OCI-LY7 (cell line): ENCODE data around the gene CCR3. TPM values are rescaled to one million over a fixed set of nuclear protein-coding genes. Genes with fewer than 3 reads are reported as not detected.

Experiments used
- BruUV-seq: library from RNA; stranded (reverse); fragments of 400-500 nt; replicated peaks from 2 replicates; lab custom pipeline; 2021; lab: Mats Ljungman, UMichigan
- CTCF ChIA-PET: fragments of 300-600 bp; sonication (Branson Sonifier 250); formaldehyde crosslinking; loops from one replicate; lab custom pipeline; 2022; ENCODE audit warnings: antibody characterized with exemption; ENCODE audit not compliant: unreplicated experiment; lab: Charles Lee
- POLR2A ChIA-PET: fragments of 300-600 bp; sonication (Branson Sonifier 250); formaldehyde crosslinking; loops from one replicate; lab custom pipeline; 2022; ENCODE audit warnings: antibody characterized with exemption; lab: Charles Lee
- DNase-seq: peaks from one replicate; pipeline ENCODE4 v3.0.0-alpha.2; 2015; ENCODE audit warnings: low spot score
- H2AFZ ChIP-seq: fragments of 200-600 bp; sonication (generic), shearing (Covaris generic); 2 replicates; pipeline ENCODE4 v1.6.1; 2014; ENCODE audit warnings: mild to moderate bottlenecking, antibody characterized with exemption, low read length, moderate library complexity
- H3K27ac ChIP-seq: fragments of 200-600 bp; sonication (generic); 2 replicates; pipeline ENCODE4 v1.5.1; 2014; ENCODE audit warnings: mixed run types, low read depth, mild to moderate bottlenecking, moderate library complexity, low read length, inconsistent platforms; ENCODE audit not compliant: poor library complexity, severe bottlenecking
- H3K36me3 ChIP-seq: fragments of 200-600 bp; sonication (generic); 2 replicates; pipeline ENCODE4 v1.6.1; 2014; ENCODE audit warnings: mild to moderate bottlenecking, antibody characterized with exemption, low read length, moderate library complexity, mixed read lengths; ENCODE audit not compliant: insufficient read depth
- H3K4me1 ChIP-seq: fragments of 200-600 bp; sonication (generic); 2 replicates; pipeline ENCODE4 v1.5.1; 2014; ENCODE audit warnings: mild to moderate bottlenecking, low read length; ENCODE audit not compliant: insufficient read depth, poor library complexity, severe bottlenecking
- H3K4me2 ChIP-seq: fragments of 200-600 bp; sonication (generic); 2 replicates; pipeline ENCODE4 v1.6.1; 2014; ENCODE audit warnings: mild to moderate bottlenecking, low read length
- H3K4me3 ChIP-seq: fragments of 200-600 bp; sonication (generic); 2 replicates; pipeline ENCODE4 v1.5.1; 2014; ENCODE audit warnings: mild to moderate bottlenecking, low read depth, low read length; ENCODE audit not compliant: poor library complexity, severe bottlenecking
- H3K79me2 ChIP-seq: fragments of 200-600 bp; sonication (generic); 2 replicates; pipeline ENCODE4 v1.6.1; 2016; ENCODE audit warnings: low read depth, mild to moderate bottlenecking, low read length, moderate library complexity, mixed read lengths; ENCODE audit not compliant: insufficient read depth
- H3K9me2 ChIP-seq: fragments of 200-600 bp; sonication (generic); 2 replicates; pipeline ENCODE4 v1.6.1; 2016; ENCODE audit warnings: mild to moderate bottlenecking, low read length, mixed read lengths; ENCODE audit not compliant: insufficient read depth
- H3K9me3 ChIP-seq: fragments of 200-600 bp; sonication (generic); 2 replicates; pipeline ENCODE4 v1.6.1; 2014; ENCODE audit warnings: mild to moderate bottlenecking, mixed run types, low read length, mixed read lengths
- H4K20me1 ChIP-seq: fragments of 200-600 bp; sonication (generic); 2 replicates; pipeline ENCODE4 v1.6.1; 2014; ENCODE audit warnings: mild to moderate bottlenecking, antibody characterized with exemption, low read length, moderate library complexity, mixed read lengths; ENCODE audit not compliant: insufficient read depth
- EZH2phosphoT487 ChIP-seq: fragments of 200-600 bp; sonication (generic); IDR thresholded peaks from 2 replicates; pipeline ENCODE4 v1.6.1; 2018; ENCODE audit warnings: low read depth, borderline replicate concordance, mild to moderate bottlenecking, mixed run types, antibody characterized with exemption, low read length, moderate library complexity, mixed read lengths
- intact Hi-C: fragments of 100-400 bp; cut with micrococcal nuclease; formaldehyde crosslinking; loops from one replicate; pipeline ENCODE4 v1.10.0; 2022; ENCODE audit not compliant: unreplicated experiment
- total RNA-seq, 2 experiments: library from RNA; depleted of rRNA in 1 of 2; stranded (reverse); fragments of >200 nt in 1 of 2; shearing (Covaris generic) in 1 of 2; gene quantifications; 2 replicates each; pipeline ENCODE4 v1.2.3, GENCODE V29; 2014 to 2022
- TF ChIP-seq, protein P1 (sequence below): fragments of 200-600 bp; sonication (generic); conservative IDR thresholded peaks from 2 replicates; pipeline ENCODE4 v1.5.1; 2014; ENCODE audit warnings: mild to moderate bottlenecking, antibody characterized with exemption, low read length, moderate library complexity, mixed read lengths

The CCR3 gene
- total RNA-seq, 2 experiments from 2014 or later: not detected

DNA sequence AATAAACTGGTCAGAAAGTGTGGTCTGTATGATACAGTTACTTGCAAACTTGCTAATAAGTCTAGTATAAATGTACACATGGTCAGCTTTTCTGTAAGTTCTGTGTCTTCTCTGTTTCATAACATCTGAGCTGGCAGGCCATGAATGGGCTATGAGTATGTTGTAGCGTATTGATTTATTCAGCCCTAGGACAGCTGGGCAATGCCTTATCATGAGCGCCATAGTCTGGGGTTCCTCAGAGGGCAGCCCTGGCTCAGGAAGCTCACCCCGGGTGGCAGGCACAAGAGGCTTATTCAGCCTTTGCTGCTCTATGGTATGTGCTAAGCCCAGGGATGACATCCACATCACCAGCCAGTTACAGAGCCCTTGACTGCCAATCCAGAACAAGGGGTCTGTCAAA, 61.0 kb downstream of the CCR3 start:
- TF ChIP-seq, protein P1, sequence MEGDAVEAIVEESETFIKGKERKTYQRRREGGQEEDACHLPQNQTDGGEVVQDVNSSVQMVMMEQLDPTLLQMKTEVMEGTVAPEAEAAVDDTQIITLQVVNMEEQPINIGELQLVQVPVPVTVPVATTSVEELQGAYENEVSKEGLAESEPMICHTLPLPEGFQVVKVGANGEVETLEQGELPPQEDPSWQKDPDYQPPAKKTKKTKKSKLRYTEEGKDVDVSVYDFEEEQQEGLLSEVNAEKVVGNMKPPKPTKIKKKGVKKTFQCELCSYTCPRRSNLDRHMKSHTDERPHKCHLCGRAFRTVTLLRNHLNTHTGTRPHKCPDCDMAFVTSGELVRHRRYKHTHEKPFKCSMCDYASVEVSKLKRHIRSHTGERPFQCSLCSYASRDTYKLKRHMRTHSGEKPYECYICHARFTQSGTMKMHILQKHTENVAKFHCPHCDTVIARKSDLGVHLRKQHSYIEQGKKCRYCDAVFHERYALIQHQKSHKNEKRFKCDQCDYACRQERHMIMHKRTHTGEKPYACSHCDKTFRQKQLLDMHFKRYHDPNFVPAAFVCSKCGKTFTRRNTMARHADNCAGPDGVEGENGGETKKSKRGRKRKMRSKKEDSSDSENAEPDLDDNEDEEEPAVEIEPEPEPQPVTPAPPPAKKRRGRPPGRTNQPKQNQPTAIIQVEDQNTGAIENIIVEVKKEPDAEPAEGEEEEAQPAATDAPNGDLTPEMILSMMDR: no peak
- TF ChIP-seq EZH2phosphoT487: no peak
- intact Hi-C loops: no loop called here
- Histone ChIP-seq H3K79me2 (no peaks in the 10 kb centered on the region), H3K27ac (no peak overlapping the region), H3K4me2 (no peak overlapping the region), H3K4me1 (no peaks in the 10 kb centered on the region), H4K20me1 (no peaks in the 10 kb centered on the region), H3K9me3 (no peaks in the 10 kb centered on the region), H2AFZ (no peak overlapping the region), H3K9me2 (no peaks in the 10 kb centered on the region), H3K36me3 (no peaks in the 10 kb centered on the region), H3K4me3 (no peak overlapping the region)
- no TSS peak for BruUV-seq
- ChIA-PET POLR2A (no interaction called here), CTCF (no interaction called here)
- DNase-seq: no peak

DNA sequence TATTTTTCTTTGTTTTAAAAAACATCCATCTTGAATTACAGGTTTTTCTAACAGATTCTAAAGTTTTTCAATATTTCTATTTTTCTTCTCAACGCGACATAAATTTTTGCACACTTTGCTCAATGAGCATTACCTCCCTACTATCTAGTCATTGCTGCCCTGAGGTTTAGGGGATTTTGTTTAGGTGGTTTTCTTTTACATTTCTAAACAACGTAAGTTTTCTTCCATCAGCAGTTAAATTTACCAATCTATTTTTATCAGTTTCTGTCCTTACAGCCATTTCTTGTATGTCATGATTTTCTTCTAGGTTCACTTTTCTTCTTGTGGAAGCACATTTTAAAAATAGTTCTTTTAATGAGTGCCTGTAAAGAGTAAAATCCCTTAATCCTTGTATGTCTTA, 62.5 kb downstream of the CCR3 start:
- Histone ChIP-seq H3K4me1 (no peaks in the 10 kb centered on the region), H3K79me2 (no peaks in the 10 kb centered on the region), H3K9me2 (no peaks in the 10 kb centered on the region), H3K9me3 (no peaks in the 10 kb centered on the region), H3K27ac (no peak overlapping the region), H2AFZ (no peak overlapping the region), H3K36me3 (no peaks in the 10 kb centered on the region), H3K4me2 (no peak overlapping the region), H3K4me3 (no peak overlapping the region), H4K20me1 (no peaks in the 10 kb centered on the region)
- POLR2A ChIA-PET: interaction anchor here (0.7 kb wide), 1 partner anchor 13 kb away, joined by 4 read pairs; no protein-coding TSS in a partner anchor
- CTCF ChIA-PET: no interaction called here
- intact Hi-C loops: no loop called here
- no TSS peak for BruUV-seq
- no peak for DNase-seq
- TF ChIP-seq, protein P1: no peak
- TF ChIP-seq EZH2phosphoT487: no peak

DNA sequence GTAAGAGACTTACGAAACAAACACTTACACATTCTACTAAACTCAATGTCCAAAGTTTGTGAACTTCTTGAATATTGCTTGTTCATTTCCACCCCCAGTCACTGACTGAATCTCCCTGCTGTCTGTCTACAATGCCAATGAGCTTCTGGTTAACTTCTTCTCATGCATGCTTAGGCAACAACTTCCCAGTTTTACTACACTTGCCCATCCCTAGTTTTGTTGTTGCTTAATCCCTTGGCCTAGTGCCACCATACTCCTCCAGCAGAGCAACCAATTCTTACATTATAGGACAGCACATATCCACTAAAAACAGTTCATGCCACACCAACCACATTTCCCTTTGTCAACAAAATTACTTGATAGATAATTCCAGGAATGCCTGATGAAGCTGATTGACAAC, 70.7 kb downstream of the CCR3 start:
- no TSS peak for BruUV-seq
- intact Hi-C loops: no loop called here
- Histone ChIP-seq H3K4me1 (no peaks in the 10 kb centered on the region), H2AFZ (no peak overlapping the region), H3K4me2 (no peak overlapping the region), H3K36me3 (no peaks in the 10 kb centered on the region), H3K4me3 (no peak overlapping the region), H3K9me2 (no peaks in the 10 kb centered on the region), H3K79me2 (no peaks in the 10 kb centered on the region), H3K9me3 (no peaks in the 10 kb centered on the region), H3K27ac (no peak overlapping the region), H4K20me1 (no peaks in the 10 kb centered on the region)
- TF ChIP-seq EZH2phosphoT487: no peak
- TF ChIP-seq, protein P1: no peak
- ChIA-PET CTCF (no interaction called here), POLR2A (no interaction called here)
- no peak for DNase-seq
